HK-2 (cell line): ENCODE results near the gene AFF3.
A peak's percentile ranks its signal among the peaks of the same experiment; 100 is the strongest.
"Not testable (repeated sequence)": the region's sequence is repeated elsewhere in the genome, so short reads cannot be mapped to it uniquely, and the experiment has no call there.

Experiments
- DNase-seq: peaks from one replicate; pipeline ENCODE4 v3.0.0-alpha.2; 2018; ENCODE audit not compliant: unreplicated experiment

The AFF3 gene

DNA sequence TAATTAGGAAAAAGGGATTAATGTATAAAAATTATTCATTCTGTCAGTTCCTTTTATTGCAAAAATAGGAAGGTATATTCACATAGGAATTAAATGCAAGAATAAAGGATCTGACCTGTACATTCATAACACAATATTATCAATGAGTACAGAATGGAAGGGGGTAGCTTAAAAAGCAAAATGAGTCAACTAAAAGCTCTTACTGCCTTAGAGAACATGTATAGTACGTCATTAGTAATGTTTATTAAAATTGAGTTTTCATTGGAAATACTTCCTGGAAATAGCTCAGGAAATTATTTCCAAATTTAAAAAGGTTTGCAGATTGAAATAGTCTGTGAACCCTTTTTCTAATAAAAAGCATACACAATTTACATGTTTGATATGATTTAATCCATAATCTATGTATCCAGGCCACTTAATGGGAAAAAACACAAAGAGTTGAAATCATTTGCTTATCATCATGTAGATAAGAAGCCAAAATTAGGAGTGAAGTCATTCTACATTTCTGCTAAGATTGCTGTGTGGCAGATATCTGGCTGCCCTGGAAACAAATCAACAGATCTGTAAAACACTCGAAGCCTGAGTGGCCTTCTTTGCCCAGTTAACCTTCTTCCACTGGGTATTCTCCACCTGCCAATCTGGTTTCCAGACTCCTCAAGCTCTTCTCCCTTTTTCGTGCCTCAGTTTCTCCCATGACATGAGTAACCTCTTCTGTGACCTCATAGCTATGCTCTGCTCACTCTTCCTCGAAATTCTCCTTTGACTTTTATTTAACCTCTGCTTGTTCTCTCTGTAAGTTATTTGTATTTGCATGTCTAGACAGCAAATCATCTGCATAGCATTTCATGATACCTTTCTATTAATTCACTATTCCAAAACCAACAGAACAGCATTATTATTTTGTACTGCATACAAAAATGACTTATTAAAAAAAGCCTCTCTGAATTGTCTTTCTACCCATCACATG, 471.3 kb downstream of the AFF3 start:
- DNase-seq, result no peak

DNA sequence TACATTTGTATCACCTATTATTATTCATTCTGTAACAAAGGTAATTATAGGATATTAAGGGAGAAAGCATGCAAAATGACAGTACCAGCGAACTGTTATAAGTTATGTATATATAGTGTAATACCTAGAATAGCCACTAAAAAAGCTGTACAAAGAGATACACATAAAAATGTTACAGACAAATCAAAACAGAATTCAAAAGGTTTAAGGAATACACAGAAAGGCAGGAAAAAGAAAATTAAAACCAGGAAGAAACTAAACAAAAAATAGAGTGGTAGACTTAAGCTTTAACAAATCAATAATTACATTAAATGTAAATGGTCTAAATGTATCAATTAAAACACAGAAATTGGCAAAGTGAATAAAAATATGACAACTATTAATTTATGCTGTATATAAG, 476.1 kb downstream of the AFF3 start:
- no peak for DNase-seq

DNA sequence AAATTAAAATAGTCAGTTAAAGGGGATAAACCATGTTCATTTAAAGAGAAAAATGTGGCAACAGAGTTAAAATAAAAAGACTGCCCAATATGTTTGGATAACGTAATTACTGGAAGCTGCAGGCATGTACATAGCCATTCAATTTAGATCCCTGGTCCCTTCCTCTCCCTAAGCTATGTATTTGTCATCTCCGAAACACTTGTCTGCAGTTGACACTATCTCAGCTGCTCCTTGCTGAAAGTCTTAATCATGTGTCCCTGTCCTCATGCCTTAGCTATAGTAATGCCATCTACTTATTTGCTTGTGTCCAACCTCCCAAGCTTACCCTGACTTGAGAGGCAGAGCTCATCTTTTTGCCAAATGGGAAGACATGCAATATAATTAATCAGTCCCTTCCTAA, 478.7 kb downstream of the AFF3 start:
- DNase-seq, result no peak

GRCh38 chr2:99662761-99663341, 479.5 kb downstream of the AFF3 start:
- DNase-seq, result no peak

DNA sequence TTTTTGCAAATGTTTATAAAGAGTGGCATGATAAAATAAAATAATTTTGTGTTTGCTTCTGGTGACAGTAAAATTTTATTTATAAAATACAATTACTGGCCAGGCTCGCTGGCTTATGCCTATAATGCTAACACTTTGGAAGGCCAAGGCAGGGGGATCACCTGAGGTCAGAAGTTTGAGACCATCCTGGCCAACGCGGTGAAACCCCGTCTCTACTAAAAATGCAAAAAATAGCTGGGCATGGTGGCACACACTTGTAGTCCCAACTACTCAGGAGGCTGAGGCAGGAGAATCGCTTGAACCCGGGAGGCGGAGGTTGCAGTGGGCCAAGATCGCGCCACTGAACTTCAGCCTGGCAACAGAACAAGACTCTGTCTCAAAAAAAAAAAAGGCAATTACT, 480.6 kb downstream of the AFF3 start:
- not testable (repeated sequence) for DNase-seq

DNA sequence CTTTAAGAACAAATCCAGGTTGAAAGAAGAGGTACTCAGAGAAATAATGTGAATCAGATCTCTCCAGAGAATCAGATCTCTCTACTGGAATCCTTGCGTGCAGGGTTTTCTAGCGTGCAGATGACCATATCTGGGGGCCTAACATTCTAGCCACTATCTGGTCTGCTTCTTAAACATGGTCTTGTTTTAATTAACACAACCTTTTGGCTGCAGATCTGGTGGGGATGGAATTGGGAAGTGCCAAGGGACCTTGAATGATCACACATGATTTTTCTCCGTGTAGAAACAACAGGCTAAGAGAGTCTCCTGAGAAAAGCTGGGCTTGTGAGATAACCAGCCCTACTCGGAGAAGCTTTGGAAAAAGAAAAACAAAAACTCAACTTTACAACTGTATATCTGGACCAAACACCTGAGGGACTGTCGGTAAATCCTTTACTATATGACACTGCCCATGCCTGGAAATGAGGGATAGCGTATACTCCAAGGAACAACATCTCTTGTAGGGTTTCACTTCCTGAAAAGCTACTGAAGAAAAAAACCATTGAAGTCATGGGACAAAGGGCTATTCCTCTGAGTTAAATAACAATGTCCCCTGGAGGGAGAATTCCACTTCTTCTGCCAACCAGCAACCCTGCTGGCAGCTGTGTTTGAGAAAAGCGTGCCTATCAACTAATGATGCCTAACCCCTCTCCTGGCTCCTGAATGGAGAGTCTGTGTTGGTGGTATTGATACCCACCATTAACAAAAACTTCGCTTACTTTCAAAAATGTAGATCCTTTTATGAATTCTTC, 481.6 kb downstream of the AFF3 start:
- no peak for DNase-seq

DNA sequence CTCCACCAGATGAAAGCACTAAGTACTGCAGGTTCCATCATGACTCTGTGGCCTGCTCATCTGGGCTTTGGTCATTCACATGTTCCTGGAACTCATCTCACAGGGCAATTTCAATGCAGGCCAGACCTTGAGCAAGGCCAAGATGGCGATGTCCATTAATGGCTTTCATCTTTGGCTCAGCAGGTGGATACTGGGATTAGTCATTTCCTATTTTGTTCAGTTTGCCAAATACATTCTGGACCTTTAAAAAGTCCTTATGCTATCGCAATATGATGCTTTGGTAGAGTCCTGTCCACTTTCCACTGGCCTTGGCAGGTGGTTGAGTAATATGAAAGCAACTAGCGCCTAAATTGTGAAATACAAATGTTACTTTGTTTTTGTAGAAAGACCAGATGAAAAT, 482.5 kb downstream of the AFF3 start:
- DNase-seq, result no peak

DNA sequence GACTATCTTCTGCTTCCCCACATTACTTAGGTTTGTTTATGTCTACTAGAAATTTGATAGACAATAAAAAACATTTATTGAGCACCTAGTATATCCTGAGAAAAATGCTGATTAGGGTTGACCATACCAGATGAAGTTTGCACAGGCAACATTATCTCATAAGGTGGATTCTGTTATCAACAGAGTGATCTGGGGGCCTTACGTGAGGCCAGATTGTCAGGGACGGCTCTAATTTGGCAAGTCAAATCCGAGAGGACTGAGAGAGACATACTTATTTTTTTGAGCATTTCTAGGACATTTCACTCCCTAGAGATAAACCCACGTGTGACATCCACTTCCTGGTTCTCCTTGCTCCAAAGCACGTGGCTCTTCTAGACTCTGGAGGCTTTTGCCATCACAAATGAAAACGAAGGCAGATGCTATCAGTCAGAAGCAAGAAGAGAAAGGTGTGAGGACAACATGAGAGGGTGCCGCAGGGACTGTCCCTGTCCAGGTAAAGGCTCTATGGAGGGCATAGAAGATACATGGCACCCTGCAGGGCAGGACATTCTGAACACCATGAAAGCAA, 484.6 kb downstream of the AFF3 start:
- no peak for DNase-seq

- DNase-seq, result no peak
These were observed 485.4 kb downstream of the AFF3 start for GRCh38 chr2:99656994-99657393.

- DNase-seq, result no peak
These were observed 489.0 kb downstream of the AFF3 start for GRCh38 chr2:99653433-99653832.

GRCh38 chr2:99652862-99653261, 489.5 kb downstream of the AFF3 start:
- DNase-seq, result no peak

DNA sequence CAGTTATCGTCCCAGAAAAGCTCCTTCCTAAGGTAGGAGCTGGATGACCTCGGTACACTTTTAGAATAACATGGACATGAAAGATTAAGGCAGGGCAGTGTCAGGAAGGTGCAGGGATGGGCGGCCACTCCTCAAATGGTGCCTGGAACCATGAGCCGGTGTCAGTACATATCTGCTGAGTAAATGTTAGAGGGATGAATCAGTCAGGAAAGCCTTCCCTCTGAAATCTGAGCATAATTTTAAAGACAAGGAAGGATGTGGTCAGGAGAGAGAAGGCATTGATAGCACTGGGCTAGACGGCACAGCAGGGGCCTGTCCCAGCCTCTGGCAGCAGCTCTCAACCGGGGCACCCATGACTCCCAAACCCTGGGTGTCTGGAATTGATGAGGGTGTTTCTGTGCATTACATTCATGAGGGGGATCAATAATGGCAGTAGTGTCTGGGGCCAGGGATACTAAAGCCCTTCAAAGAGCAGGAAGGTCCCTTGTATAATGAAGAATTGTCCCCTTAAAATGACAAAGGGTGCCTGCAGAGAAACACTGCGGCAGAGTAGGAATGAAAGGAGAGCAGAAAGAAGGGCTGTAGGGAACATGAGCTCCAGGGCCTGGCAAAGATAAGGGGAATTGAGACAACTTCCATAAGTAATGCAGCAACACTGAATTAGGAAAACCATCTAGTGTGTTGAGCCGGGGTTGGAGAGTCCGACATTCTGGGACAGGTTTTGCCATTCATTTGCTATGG, 490.3 kb downstream of the AFF3 start:
- peak; percentile 9 for DNase-seq

DNA sequence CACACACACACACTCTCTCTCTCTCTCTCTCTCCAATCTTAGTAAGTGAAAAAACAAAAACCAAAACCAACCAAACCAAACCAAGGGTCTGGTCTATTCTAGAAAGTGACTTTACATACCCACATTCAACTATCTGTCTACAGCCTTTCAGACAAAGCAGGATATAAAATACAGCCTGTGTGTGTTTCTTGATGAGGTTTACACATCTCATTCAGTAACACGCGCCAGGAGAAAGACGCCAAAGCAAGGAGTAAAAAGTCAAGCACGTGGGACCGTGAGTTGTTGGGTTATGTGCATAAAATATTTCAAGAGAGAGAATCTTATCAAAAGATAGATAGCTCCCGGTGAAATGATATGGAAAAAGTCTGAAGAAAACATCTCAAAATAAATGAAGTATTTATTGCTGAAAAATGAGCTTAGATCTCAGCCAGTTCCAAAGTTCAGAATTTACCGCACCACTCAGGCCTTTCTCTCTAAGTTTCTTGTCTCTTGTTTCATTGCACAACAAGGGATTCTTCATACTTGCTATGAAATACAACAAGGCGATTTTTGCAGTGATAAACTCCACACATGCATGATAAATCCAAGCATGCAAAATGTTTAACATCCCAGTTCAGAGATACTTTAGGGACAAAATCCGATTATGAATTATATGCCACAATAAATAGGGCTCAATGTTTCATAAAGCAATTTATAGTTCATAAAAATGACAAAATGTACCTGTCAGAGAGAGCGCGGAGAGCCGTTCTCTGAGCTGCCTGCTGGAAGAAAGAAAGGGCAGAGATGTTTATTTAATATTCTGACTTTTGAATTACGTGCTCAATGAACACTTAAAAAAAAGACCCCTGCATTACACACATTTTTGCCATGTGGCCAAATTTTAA, 493.2 kb downstream of the AFF3 start:
- no peak for DNase-seq

GRCh38 chr2:99648178-99648844, 494.1 kb downstream of the AFF3 start:
- DNase-seq, result no peak

DNA sequence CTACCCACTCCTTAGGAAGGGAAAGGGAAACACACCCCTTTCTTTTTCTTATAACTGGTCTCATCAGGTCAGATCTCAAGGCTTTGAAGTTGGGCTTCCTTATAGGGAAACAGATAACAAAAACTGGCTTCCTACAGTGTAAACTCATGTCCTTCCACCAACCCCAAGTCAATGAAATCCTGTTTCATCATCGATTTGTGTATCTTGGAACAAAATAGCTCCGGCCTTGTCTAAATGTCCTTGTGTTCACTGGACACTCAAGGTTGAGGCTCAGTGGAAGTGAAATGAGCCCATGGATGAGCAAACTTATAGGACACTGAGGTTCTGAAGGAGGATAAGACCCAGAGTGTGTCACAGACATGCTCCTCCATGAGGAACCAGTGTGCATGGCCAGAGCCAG, 496.4 kb downstream of the AFF3 start:
- no peak for DNase-seq

- DNase-seq, result no peak
These were observed 498.0 kb downstream of the AFF3 start for GRCh38 chr2:99644419-99644787.

DNA sequence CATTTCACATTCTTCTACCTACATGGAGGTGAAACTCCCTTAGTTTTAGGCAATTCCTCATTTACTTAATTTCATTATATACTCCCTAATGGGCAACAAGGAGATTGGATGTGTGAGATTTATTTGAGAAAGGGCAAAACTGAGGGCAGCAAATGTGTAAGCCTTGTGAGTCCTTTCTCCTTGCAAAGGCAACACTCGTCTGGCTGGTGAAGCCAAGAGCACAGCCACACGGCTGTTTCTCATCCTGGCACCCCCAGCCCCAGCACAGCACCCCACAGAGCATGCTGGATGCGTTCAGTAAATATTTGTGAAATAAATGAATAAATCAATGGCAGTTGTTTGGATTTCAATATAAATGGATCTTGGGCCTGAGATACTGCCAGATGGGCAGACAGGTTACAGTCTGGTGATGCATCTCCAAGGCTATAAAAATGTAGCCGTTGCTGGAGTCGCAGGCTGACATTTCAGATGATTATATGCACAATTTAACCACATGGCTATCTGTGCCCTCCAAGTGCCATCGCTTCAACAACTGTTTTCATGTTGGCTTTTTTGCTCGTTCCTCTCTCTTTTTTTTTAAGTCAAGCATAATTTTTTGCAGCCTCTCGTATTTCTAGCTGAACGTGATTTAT, 498.5 kb downstream of the AFF3 start:
- DNase-seq, result no peak

GRCh38 chr2:99641999-99642398, 500.4 kb downstream of the AFF3 start:
- DNase-seq, result no peak

DNA sequence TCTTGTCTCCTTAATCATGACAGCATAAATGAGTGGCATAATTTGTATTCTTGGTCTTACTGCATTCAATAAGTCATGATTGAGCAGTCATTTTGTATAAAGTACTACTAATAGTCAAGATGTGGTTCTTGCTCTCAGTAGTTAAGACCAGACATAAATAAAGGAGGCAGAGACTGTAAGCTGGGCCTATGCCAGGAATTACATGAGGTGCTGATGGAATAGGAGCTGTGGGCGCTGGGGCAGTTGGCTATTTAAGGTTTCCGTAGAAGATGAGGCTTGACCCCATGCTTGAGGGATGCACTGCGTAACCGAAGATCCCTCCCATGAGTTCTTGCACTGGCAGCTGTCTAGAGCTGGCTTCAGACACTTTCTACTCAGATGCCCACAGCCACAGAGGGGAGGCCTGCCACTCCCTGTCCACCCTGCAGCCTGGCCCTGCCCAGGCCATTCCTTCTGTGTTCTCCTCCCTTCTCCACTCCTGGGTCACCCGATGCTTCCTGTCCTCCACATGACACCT, 501.7 kb downstream of the AFF3 start:
- no peak for DNase-seq
